ENCODE results near the gene RRP7A.
"Not testable (repeated sequence)": the region's sequence is repeated elsewhere in the genome, so short reads cannot be mapped to it uniquely, and the experiment has no call there.

The RRP7A gene

DNA sequence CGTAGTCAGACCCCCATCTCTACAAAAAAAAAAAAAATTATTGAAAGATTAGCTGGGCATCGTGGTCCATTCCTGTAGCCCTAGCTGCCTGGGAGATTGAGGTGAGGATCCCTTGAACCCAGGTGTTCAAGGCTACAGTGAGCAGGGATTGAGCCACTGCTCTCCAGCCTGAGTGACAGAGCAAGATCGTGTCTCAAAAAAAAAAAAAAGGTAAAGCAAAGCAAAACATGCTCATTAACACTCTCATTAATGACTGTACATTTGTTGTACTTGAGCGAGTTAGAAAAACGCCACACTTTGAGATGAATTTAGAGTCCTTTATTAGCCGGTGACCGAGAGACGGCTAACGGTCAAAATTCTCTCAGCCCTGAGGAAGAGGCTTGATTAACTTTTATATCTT is 28.0 kb upstream of the RRP7A start:
- TF ChIP-seq ZNF274 (IDR thresholded peaks at IDR 0.05; ENCODE audit: low read depth, low read length): no peak
- H3K4me3 ChIP-seq (ENCODE audit: low read length): no peak overlapping the region

DNA sequence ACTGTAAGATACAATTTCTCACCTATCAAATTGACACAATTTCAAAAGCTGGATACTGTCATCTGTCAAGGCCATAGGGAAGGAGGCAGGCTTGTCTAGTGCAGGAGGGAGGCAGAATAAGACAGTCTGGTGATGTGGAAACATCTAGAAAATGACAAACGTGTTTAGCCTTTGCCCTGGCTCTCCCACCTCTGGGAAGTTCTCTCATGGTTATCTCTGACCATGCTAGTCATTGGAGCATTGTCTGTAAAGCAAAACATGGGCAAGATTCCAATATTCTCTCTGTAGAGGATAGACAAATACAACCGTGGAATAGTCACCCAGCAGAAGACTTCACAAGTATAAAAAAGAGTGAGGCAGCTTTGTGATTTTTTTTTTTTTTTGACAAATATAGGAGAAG is 25.1 kb upstream of the RRP7A start:
- TF ChIP-seq ZNF274 (IDR thresholded peaks at IDR 0.05; ENCODE audit: low read depth, low read length): no peak
- H3K4me3 ChIP-seq (ENCODE audit: low read length): no peak overlapping the region

DNA sequence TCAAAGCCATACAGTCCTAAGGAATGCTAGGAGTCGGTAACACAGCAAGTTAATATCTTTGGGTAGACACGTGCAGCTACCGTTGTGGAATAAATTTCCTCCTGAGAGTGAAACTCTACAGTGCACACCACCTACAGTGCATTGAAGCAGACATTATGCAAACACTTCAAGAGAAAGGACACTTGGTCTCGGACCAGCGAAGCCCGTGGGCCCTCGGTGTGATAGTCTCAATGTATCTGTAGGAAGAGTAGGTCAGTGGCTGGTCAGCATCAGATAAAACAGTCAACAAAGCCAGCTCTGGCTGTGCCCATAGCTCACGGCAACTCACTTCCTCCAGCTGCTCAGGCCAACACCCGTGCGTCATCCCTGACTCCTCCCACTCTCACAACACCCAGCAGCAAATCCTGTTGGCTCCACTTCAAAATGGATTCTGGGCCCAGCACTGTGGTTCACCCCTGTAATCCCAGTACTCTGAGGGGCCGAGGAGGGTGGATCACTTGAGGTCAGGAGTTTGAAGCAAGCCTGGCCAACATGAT is 19.7 kb upstream of the RRP7A start:
- not testable (repeated sequence) for H3K4me3 ChIP-seq (ENCODE audit: low read length)

DNA sequence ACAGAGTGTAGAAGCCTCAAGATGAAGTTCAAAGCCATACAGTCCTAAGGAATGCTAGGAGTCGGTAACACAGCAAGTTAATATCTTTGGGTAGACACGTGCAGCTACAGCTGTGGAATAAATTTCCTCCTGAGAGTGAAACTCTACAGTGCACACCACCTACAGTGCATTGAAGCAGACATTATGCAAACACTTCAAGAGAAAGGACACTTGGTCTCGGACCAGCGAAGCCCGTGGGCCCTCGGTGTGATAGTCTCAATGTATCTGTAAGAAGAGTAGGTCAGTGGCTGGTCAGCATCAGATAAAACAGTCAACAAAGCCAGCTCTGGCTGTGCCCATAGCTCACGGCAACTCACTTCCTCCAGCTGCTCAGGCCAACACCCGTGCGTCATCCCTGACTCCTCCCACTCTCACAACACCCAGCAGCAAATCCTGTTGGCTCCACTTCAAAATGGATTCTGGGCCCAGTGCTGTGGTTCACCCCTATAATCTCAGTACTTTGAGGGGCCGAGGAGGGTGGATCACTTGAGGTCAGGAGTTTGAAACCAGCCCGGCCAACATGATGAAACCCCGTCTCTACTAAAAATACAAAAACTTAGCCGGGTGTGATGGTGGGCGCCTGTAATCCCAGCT is 17.7 kb upstream of the RRP7A start:
- not testable (repeated sequence) for H3K4me3 ChIP-seq (ENCODE audit: low read length)

DNA sequence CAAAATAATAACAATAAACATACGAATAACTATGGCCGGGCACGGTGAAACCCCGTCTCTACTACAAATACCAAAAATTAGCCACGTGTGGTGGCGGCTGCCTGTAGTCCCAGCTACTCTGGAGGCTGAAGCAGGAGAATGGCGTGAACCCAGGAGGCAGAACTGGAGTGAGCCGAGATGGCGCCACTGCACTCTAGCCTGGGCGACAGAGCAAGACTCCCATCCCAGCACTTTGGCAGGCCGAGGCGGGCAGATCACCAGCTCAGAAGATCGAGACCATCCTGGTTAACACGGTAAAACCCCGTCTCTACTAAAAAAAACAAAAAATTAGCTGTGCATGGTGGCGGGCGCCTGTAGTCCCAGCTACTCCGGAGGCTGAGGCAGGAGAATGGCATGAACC is 17.0 kb upstream of the RRP7A start:
- H3K4me3 ChIP-seq (ENCODE audit: low read length): not testable (repeated sequence)

DNA sequence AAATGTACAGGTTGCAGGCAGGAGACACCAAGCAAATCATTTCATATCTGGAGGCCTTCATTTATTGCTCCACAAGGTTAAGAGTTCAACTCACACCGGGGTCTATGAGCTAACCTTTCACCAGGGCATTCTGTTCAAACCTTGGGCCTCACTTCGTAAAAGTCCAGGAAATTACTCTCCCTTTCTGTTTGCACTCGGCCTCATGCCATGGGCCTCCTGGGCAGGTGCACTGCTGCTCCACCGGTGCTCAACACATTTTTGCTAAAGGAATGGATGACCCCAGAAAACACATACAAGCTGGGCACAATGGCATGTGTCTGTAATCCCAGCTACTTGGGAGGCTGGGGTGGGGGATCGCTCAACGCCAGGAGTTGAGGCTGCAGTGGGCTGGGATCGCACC is 16.6 kb upstream of the RRP7A start:
- TF ChIP-seq ZNF274 (IDR thresholded peaks at IDR 0.05; ENCODE audit: low read depth, low read length): no peak
- no peak overlapping the region for H3K4me3 ChIP-seq (ENCODE audit: low read length)

DNA sequence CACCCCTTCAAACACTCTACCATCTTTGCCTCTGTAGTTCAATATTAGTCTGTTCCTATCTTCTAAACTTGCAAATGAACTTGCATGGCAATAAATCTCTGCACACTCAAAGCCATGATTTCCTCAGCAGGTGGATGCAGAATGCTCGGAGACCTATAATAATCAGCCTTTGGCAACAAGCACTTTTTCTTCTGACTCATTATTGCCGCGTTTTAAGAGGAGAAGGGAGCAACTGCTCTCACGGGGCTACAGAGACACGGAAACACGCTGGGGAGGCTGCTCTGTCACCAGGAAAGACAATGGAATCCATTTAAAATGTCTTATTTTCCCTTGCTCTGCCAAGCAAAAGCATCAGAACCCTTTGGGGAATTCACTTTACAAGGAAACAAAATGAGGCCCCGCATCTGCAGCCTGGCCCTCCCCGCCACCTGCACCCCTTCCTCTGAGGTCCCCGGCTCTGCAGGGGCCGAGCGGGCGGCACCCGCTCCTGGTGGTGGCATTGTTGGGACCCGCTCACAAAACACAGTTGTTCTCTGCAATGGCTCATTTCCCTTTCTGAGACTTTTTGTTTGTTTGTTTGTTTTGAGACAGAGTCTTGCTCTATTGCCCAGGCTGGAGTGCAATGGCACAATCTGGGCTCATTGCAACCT is 15.6 kb upstream of the RRP7A start:
- H3K4me3 ChIP-seq (ENCODE audit: low read length): not testable (repeated sequence)

DNA sequence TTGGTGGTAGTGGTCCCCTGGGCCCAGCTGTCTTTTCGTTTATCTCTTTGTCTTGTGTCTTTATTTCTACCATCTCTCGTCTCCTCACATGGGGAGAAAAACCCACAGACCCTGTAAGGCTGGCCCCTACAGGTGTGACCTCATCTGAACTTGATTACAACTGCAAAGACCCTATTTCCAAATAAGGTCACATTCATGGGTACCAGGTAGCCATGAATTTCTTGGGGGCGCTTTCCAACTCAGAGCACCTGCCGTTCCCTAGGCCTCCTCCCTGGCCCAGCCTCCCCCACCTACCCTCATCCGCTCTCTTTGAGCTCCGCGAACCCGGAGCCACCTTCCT is 14.0 kb upstream of the RRP7A start:
- no peak for TF ChIP-seq ZNF274 (IDR thresholded peaks at IDR 0.05; ENCODE audit: low read depth, low read length)
- peak overlapping the region; percentile 25; the same call in 1 of the 2 replicates for H3K4me3 ChIP-seq (ENCODE audit: low read length)

DNA sequence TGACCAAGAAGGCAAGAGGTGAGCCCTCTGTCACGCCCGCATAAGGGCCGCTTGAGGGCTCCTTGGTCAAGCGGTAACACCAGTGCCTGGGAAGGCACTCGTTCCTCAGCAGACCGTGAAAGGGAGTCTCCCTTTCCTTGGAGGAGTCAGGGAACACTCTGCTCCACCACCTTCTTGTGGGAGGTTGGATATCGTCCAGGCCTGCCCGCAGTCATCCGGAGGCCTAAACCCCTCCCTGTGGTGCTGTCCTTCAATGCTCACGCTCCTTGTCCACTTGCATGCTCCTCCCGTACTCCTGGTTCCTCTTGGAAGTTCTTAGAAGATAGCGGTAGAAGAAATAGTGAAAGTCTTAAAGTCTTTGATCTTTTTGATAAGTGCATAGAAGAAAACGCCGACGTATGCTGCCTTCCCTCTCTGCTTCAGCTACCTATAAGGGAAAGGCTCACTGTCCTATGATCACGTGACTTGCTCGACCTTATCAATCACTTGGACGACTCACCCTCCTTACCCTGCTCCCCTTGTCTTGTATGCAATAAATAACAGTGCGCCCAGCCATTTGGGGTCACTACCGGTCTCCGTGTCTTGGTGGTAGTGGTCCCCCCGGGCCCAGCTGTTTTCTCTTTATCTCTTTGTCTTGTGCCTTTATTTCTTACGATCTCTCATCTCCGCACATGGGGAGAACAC is 11.9 kb upstream of the RRP7A start:
- H3K4me3 ChIP-seq (ENCODE audit: low read length): not testable (repeated sequence)

DNA sequence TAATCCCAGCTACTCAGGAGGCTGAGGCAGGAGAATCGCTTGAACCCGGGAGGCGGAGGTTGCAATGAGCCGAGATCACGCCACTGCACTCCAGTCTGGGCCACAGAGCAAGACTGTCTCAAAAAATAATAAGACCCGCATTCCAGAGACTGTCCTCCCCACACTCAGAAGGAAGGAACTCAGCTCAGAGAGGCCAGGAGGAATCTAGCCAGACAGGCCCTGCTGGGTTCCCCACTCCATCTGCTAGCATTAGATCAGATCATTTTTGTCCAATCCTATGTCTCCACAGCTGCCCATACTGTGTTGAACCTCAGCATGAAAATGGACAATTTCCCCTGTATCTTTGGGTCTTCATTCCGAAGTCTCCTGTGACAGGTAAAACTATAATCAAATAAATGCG is 9.8 kb upstream of the RRP7A start:
- H3K4me3 ChIP-seq (ENCODE audit: low read length): not testable (repeated sequence)

DNA sequence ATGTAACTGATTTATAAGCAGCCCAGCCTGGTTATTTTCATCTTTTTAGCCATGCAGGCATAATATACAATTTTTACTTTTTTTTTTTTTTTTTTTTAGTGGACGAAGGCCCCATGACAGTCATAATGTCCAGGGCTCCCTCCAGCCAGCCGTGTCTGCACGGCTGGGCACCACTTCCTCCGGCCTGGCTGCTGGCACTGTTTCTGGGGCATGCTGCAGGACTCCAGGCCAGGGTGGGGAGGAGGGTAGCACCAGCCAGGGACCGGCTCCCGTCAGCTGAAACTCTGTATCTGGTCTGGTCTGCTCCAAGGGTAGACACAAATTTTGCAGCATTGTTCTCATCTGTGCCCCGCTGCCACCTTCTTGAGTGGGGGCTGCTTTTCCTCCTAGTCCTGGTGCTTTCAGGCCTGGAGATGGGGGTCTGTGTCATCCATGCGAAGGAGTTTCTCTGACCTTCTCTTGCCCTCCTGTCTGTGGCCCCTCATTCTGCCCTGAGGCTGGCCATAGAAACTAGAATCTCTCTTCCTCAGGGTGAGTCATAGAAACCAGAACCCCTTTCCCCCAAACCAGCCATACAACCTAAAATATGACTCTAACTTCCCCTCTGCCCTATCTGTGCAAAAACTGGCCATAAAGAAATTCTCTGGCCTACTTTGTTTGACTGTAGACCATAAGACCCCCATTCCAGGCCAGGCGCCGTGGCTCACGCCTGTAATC is 9.2 kb upstream of the RRP7A start:
- no peak for TF ChIP-seq ZNF274 (IDR thresholded peaks at IDR 0.05; ENCODE audit: low read depth, low read length)
- no peak overlapping the region for H3K4me3 ChIP-seq (ENCODE audit: low read length)

DNA sequence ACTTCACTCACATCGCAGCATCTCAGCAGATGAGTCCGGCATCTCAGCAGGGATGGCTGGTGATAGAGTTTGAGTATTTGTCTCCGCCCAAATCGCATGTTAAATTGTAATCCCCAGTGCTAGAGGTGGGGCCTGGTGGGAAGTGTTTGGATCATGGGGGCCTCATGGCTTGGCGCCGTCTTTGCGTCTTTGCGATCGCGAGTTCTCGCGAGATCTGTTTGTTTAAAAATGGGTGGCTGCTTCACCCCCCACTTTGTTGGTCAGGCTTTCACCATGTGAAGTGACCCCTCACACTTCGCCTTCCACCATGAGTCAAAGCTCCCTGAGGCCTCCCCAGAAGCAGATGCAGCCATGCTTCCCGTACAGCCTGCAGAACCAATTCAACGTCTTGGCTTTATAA is 3.0 kb upstream of the RRP7A start:
- no peak overlapping the region for H3K4me3 ChIP-seq (ENCODE audit: low read length)
- TF ChIP-seq ZNF274 (IDR thresholded peaks at IDR 0.05; ENCODE audit: low read depth, low read length): no peak

DNA sequence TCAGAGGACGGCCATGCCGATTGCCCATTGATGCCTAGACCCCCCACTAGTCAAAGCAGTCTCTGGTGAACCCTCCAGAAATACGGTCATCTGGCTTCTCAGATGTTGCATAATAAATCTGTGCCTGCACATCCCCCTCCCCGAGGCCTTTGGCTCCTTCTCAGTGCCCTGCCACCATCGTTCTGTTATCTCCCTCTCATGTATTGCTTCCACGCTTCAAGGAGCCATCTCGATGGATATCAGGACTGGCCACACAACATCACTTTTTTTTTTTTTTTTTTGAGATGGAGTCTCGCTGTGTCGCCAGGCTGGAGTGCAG is 1.6 kb upstream of the RRP7A start:
- no peak overlapping the region for H3K4me3 ChIP-seq (ENCODE audit: low read length)
- no peak for TF ChIP-seq ZNF274 (IDR thresholded peaks at IDR 0.05; ENCODE audit: low read depth, low read length)

DNA sequence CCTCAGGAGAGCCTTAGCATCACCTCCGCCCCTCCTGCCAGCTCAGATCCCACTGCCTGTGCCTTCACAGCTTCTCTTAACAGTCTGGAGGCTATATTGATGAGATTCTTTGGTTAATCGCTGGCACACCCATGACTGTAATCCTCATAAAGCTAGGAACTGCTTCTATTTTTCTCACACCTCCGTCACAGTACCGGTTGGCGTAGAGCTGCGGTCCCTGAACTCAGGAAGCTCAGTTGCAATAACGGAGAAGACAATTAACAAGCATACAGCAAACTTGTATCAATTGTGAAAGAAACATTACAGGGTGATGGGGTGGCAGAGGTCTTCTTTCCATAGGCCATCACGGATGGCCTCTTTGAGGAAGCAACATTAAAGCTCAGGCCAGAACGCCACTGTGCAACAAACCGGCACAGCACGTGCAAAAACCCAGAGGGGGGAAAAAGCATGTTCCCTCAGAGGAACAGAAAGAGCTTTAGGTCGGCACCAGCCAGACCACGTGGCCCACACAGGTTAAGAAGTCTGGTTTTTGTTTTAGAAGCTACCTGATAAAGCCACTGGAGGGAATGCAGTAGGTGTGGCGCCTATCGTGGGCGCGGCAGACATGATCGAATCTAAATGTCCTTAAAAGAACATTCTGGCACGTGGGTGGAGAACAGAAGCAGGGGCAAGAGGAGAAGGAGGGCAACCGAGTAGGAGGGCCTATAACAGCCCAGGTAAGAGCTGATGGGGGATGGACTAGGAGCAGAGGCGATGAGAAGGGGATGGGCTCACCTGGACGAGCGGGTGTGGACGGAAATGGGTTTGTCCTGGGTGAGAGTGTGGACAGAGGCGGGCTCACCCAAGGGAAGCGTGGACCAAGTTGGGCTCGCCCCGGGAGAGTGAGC is 715 bp downstream of the RRP7A start:
- H3K4me3 ChIP-seq (ENCODE audit: low read length): peak overlapping the region; percentile 94

DNA sequence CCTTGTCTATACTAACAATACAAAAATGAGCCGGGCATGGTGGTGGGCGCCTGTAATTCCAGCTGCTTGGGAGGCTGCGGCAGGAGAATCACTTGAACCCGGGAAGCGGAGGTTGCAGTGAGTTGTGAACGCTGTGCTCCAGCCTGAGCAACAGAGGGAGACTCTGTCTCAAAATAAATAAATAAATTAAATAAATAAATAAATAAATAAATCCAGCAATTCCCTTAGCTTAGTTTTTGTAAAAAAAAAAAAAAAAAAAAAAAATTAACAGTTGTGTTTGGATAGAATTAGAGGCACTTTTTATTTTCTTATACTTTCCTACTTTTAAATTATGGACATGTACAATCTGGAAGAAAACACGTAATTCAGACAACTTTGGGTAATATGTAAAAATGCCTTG is 2.5 kb downstream of the RRP7A start:
- H3K4me3 ChIP-seq (ENCODE audit: low read length): not testable (repeated sequence)

Data from GM08714 (cell line).